Activated CD8-positive, alpha-beta memory T cell treated with anti-CD3 and anti-CD28 coated beads for 24 hours (primary cell): ENCODE measurements around the gene MCOLN3.

Experiments used
- DNase-seq: peaks from one replicate; pipeline ENCODE4 v3.0.0-alpha.2; 2020

The MCOLN3 gene, protein sequence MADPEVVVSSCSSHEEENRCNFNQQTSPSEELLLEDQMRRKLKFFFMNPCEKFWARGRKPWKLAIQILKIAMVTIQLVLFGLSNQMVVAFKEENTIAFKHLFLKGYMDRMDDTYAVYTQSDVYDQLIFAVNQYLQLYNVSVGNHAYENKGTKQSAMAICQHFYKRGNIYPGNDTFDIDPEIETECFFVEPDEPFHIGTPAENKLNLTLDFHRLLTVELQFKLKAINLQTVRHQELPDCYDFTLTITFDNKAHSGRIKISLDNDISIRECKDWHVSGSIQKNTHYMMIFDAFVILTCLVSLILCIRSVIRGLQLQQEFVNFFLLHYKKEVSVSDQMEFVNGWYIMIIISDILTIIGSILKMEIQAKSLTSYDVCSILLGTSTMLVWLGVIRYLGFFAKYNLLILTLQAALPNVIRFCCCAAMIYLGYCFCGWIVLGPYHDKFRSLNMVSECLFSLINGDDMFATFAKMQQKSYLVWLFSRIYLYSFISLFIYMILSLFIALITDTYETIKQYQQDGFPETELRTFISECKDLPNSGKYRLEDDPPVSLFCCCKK

GRCh38 chr1:85048296-85049064, at the start of gene MCOLN3:
MCOLN3 (minus strand) TSS chr1:85048500; CDS start chr1:85045360, 3,140 bp downstream.
- peak; percentile 69 for DNase-seq

GRCh38 chr1:85093644-85094043, 45.3 kb upstream of the MCOLN3 start:
- no peak for DNase-seq

- no peak for DNase-seq
These were observed 43.5 kb upstream of the MCOLN3 start for GRCh38 chr1:85091671-85092280.

DNA sequence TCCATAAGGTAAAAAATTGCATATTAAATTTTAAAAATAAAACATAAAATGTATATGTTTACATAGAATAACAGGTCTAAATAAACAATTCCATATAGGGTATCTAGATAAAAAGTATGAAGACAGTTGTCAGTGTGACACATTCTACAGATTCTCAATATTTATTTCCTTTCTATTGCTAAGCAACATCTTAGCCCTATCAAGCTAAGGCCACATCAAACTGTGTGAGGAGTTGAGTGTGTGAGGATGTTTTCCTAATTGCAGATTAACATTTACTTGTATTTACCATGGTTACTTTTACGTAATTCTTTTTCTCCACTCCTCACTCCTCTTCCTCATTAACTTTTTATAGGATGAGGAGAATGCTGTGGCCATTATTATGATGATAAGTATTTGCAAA, 41.9 kb upstream of the MCOLN3 start:
- no peak for DNase-seq

- no peak for DNase-seq
These were observed 40.9 kb upstream of the MCOLN3 start for GRCh38 chr1:85089203-85089602.

GRCh38 chr1:85088408-85088784, 40.1 kb upstream of the MCOLN3 start:
- DNase-seq = no peak

GRCh38 chr1:85087659-85088407, 39.5 kb upstream of the MCOLN3 start:
- DNase-seq = no peak

- DNase-seq = no peak
These were observed 37.1 kb upstream of the MCOLN3 start for GRCh38 chr1:85085417-85085816.

DNA sequence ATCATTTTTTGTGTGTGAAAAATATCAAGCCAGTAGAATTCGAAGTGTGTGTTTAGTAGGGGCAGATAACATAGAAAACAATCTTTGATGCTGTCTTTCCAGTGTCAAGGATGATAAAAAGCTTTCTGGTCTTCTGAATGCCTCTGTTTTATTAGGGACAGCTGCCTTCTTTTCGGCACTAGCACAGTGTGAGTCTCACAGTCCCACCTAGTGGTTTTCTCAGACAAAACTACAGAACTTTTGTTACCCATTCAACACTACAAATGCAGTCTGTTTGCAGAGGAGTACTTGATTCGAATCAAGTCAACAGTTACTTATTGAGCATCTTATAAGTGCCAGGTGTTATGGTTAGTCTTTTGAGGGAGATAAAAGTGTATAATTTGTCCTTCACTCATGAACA, 30.6 kb upstream of the MCOLN3 start:
- DNase-seq = no peak

DNA sequence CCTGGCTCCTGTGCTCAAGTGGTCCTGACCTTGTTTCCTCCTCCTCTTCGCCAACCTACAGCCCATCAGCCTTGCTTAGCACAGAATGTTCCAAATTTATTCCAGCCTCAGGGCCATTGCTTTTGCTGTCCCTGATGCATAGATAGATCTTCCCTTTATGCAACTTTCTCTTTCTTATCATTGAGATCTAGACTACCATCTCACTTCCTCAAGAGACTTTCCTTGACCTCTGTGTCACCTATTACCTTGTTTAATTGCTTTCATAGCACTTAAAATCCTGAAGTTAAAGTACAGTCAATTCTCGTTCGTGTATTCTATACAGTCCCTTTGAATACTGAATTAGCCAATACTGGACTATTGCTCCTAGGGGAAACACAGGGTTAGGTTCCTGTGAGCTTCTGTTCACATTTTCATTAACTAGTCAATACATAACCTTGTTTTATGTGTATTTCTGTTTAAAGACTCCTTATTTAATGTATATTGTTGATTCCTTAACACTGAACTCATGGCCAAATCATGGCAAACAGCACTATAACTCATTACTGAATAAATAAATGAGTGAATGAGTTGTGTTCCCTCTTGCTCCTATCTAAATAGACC, 26.2 kb upstream of the MCOLN3 start:
- no peak for DNase-seq

- no peak for DNase-seq
These were observed 22.7 kb upstream of the MCOLN3 start for GRCh38 chr1:85070972-85071492.

DNA sequence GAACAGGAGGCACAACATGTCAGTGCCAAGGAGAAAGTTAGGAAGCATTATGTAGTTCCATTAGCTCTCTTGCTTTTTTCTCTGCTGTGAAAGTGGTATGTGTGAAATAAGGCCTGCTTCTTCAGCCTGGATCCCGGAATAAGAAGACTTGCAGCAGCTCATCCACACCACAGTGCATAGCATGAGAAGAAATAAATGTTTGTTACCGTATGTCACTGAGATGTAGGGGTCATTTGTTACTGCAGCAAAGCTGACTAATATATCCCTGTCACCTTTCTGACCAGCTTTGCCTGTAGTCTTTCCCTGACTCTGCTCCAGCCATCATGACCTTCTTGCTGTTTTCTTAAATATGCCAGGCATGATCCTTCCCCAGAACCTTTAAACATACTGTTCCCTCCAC, 20.5 kb upstream of the MCOLN3 start:
- DNase-seq = no peak

GRCh38 chr1:85065550-85065949, 17.2 kb upstream of the MCOLN3 start:
- no peak for DNase-seq

DNA sequence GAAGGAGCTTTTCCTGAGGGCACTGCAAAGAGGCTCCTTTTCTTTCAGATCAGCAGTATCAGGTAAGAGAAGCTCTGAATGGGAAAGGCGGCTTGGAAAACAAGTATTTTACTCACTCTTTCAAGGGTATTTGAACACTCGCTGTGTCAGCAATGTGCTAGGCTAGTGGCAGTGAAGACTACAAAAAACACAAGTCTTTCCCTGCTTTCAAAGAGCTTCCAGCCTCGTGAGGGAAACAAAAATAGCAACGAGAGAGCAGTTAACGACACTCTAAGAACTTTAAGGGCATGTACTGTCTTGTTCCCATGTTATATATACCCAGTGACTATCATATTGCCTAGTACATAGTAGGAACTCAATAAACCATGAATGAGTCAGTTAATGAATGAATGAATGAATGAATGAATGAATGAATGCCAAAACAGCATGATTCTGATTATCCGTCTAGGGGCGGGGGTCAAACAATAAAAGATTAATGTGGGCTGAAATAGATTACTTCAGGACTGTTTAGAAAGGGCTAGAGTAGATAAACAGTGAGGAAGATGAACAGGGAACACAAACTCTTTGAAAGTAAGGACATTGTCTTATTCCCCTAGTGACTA, 14.2 kb upstream of the MCOLN3 start:
- DNase-seq = no peak

DNA sequence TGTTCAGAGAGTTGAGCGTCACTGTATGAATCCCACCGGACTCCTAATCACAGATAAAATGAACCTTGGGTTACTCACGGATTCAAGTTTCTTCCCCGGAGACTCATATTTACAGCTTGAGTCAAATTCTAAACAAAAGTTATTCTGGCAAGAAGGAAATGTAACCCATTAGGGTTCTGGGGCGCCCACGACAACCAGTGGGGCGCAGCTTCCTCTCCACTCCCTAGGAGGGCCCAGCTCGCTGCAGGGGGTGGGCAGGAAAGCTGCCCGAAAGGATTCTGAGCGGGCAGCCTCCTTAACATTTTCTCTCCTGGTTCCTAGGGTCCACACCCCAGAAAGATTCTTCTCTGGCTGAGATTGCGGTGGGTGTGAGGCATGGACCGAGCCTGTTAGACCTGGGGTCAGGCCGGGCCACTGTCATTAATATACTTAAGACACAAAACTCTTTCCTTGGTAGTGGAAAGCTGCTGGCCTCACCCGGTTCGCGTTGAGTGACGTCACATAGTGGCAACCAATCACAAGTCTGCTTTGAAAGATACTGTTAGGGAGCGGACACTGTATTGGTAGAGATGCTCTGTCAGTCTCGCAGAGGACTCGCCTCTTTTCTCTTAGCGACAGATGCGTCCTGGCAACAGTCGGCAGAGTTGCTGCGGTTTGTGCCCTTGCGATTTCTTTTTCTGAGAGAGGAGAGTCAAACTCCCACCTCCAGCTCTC, 13.6 kb upstream of the MCOLN3 start:
- DNase-seq = peak; percentile 87

- DNase-seq = no peak
These were observed 11.7 kb upstream of the MCOLN3 start for GRCh38 chr1:85060038-85060437.

DNA sequence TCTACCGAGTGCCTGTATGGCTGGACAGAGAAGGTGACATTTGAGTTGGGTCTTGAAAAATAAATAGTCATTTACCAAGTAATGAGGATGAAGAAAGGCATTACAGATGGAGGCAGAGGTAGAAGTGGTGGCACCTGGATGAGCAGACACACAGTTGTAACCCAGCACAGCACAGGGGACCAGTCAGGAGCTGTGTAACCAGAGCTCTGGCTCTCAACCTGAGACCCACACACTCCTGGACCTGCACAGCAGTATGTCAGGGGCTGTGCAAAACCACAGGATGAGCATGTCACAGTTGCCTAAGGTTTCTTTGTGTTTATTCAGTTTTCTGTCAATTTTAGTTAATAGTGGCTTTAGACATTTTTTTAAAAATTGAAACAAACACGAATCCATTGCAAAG, 11.3 kb upstream of the MCOLN3 start:
- DNase-seq = no peak

- no peak for DNase-seq
These were observed 10.5 kb upstream of the MCOLN3 start for GRCh38 chr1:85058786-85059185.

DNA sequence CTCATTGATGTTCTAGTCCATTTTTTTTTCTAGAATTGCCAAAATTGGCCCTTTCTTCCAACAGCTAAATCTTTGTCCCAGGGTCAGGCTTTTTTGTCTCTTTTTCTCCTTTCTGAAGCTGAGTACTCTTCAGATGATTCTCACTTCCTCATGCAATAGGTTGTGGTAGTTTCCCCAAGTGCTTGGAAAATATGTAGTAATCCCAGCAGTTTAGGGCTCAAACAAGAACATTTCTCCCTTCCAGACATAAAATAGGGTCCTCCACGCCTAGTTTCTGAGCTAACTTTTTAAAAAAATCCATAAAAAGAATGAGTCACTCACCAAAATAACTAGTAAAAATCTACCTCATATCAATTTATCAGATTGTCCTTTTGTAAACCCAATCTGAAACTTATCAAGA, 10.0 kb upstream of the MCOLN3 start:
- DNase-seq = no peak

DNA sequence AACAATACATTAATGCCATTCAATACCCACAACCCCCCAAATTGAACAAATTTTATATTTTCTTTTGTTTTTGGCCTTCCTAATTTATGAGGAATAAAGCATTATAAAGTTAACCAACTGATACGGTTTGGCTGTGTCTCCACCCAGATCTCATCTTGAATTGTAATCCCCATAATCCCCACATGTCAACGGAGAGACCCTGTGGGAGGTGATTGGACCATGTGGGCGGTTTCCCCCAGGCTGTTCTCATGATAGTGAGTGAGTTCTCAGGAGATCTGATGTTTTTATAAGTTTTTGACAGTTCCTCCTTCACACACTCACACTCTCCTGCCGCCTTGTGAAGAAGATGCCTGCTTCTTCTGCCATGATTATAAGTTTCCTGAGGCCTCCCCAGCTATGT, 6.4 kb upstream of the MCOLN3 start:
- DNase-seq = no peak

- DNase-seq = no peak
These were observed 1.5 kb upstream of the MCOLN3 start for GRCh38 chr1:85049735-85050166.
